Activated B cell treated with CpG ODN at 0.5 μM for 24 hours (primary cell): ENCODE measurements around the gene NNMT. TPM values are rescaled to one million over a fixed set of nuclear protein-coding genes. Genes with fewer than 3 reads are reported as not detected.

Source experiments
- ATAC-seq: fragments of 200-7000 bp; cut with Tn5 transposase; one replicate; pipeline ENCODE4 v1.10.0; 2021; ENCODE audit warnings: low read depth, mild to moderate bottlenecking, moderate library complexity
- CTCF ChIA-PET: fragments of 350-600 bp; sonication (Branson Sonifier 250); formaldehyde crosslinking; loops from one replicate; lab custom pipeline; 2021; ENCODE audit warnings: antibody characterized with exemption; lab: Charles Lee
- POLR2A ChIA-PET: fragments of 350-600 bp; sonication (Branson Sonifier 250); formaldehyde crosslinking; loops from one replicate; lab custom pipeline; 2021; ENCODE audit warnings: antibody characterized with exemption; lab: Charles Lee
- DNase-seq: peaks from one replicate; pipeline ENCODE4 v3.0.0; 2022
- H3K27ac Mint-ChIP-seq: one replicate; pipeline ENCODE4 v1.8.0; 2020; ENCODE audit warnings: mixed read lengths
- H3K27me3 Mint-ChIP-seq: one replicate; pipeline ENCODE4 v1.8.0; 2021; ENCODE audit warnings: mixed read lengths
- H3K36me3 Mint-ChIP-seq: one replicate; pipeline ENCODE4 v1.8.0; 2021; ENCODE audit warnings: low read depth, mixed read lengths
- H3K4me1 Mint-ChIP-seq: one replicate; pipeline ENCODE4 v1.8.0; 2021; ENCODE audit warnings: mixed read lengths
- H3K4me3 Mint-ChIP-seq: one replicate; pipeline ENCODE4 v1.8.0; 2020; ENCODE audit warnings: mild to moderate bottlenecking, mixed read lengths
- H3K9me3 Mint-ChIP-seq: one replicate; pipeline ENCODE4 v1.8.0; 2020; ENCODE audit warnings: mixed read lengths
- CTCF ChIP-seq: fragments of 200-600 bp; IDR thresholded peaks from one replicate; pipeline ENCODE4 v1.8.0; 2022; ENCODE audit warnings: antibody characterized with exemption, mild to moderate bottlenecking
- intact Hi-C: fragments of 100-400 bp; cut with micrococcal nuclease; formaldehyde crosslinking; loops from one replicate; pipeline ENCODE4 v1.15.1; 2024
- total RNA-seq: library from RNA; stranded (reverse); gene quantifications from 2 replicates; pipeline ENCODE4 v1.2.3, GENCODE V29; 2022

The NNMT gene
- total RNA-seq, 1 donor from 2014 or later, result not detected

- intact Hi-C loops, result no loop called here
- no peak overlapping the region for H3K4me3 Mint-ChIP-seq
Observed at GRCh38 chr11:114298710-114299109, 2.5 kb downstream of the NNMT start.

GRCh38 chr11:114301088-114301487 is 4.9 kb downstream of the NNMT start:
- ChIA-PET CTCF (no interaction called here), POLR2A (no interaction called here)
- Mint-ChIP-seq H3K27ac (no peak overlapping the region), H3K4me3 (no peak overlapping the region), H3K36me3 (no peaks in the 10 kb centered on the region), H3K4me1 (no peaks in the 10 kb centered on the region), H3K9me3 (peaks cover 11% of the 10 kb centered on the region), H3K27me3 (peaks cover 15% of the 10 kb centered on the region)
- no peak for TF ChIP-seq CTCF
- intact Hi-C loops, result no loop called here
- ATAC-seq, result no peak
- DNase-seq, result no peak

More at GRCh38 chr11:114298710-114299109, 2.5 kb downstream of the NNMT start:
- Mint-ChIP-seq H3K27me3 (peaks cover 14% of the 10 kb centered on the region), H3K9me3 (peaks cover 11% of the 10 kb centered on the region), H3K36me3 (no peaks in the 10 kb centered on the region), H3K4me1 (no peaks in the 10 kb centered on the region), H3K27ac (no peak overlapping the region)
- CTCF ChIA-PET, result no interaction called here
- DNase-seq (no peak), ATAC-seq (no peak)
- POLR2A ChIA-PET, result no interaction called here
- TF ChIP-seq CTCF, result no peak

GRCh38 chr11:114301927-114302326 is 5.7 kb downstream of the NNMT start:
- H3K36me3 Mint-ChIP-seq, result no peaks in the 10 kb centered on the region
- no peak for TF ChIP-seq CTCF
- intact Hi-C loops, result no loop called here
- peaks cover 18% of the 10 kb centered on the region for H3K27me3 Mint-ChIP-seq
- H3K4me3 Mint-ChIP-seq, result no peak overlapping the region
- ChIA-PET CTCF (no interaction called here), POLR2A (no interaction called here)
- DNase-seq (no peak), ATAC-seq (no peak)
- no peak overlapping the region for H3K27ac Mint-ChIP-seq
- H3K4me1 Mint-ChIP-seq, result no peaks in the 10 kb centered on the region
- peaks cover 11% of the 10 kb centered on the region for H3K9me3 Mint-ChIP-seq

- no peak overlapping the region for H3K4me3 Mint-ChIP-seq
- intact Hi-C loops, result no loop called here
- ChIA-PET CTCF (no interaction called here), POLR2A (no interaction called here)
- H3K27me3 Mint-ChIP-seq, result peaks cover 25% of the 10 kb centered on the region
- H3K9me3 Mint-ChIP-seq, result peaks cover 11% of the 10 kb centered on the region
- H3K36me3 Mint-ChIP-seq, result no peaks in the 10 kb centered on the region
- H3K27ac Mint-ChIP-seq, result no peak overlapping the region
- H3K4me1 Mint-ChIP-seq, result no peaks in the 10 kb centered on the region
- ATAC-seq (no peak), DNase-seq (no peak)
- no peak for TF ChIP-seq CTCF
Observed at GRCh38 chr11:114302663-114303062, 6.5 kb downstream of the NNMT start.

- no peak overlapping the region for H3K4me3 Mint-ChIP-seq
- ATAC-seq (no peak), DNase-seq (no peak)
- H3K27ac Mint-ChIP-seq, result no peak overlapping the region
- TF ChIP-seq CTCF, result no peak
- no peaks in the 10 kb centered on the region for H3K36me3 Mint-ChIP-seq
- H3K9me3 Mint-ChIP-seq, result peaks cover 11% of the 10 kb centered on the region
- no peaks in the 10 kb centered on the region for H3K4me1 Mint-ChIP-seq
- intact Hi-C loops, result no loop called here
- POLR2A ChIA-PET, result no interaction called here
- H3K27me3 Mint-ChIP-seq, result peaks cover 35% of the 10 kb centered on the region
- CTCF ChIA-PET, result no interaction called here
Observed at GRCh38 chr11:114304065-114304464, 7.9 kb downstream of the NNMT start.
